GM19193 (cell line): ENCODE measurements around the gene COL24A1.
A peak's percentile ranks its signal among the peaks of the same experiment; 100 is the strongest.

ENCODE experiments used
- POLR2A ChIP-seq: IDR thresholded peaks from 4 replicates; pipeline ENCODE4 v1.6.1; 2011; ENCODE audit not compliant: insufficient read depth, insufficient read length; ENCODE audit errors: extremely low read depth

Gene COL24A1

GRCh38 chr1:85718678-85719340, 437.8 kb downstream of the COL24A1 start:
- TF ChIP-seq POLR2A: no peak

GRCh38 chr1:85708829-85709227, 447.7 kb downstream of the COL24A1 start:
- TF ChIP-seq POLR2A: no peak

- peak; percentile 75 for TF ChIP-seq POLR2A
These were observed 448.4 kb downstream of the COL24A1 start, which contains the start of gene ZNHIT6 for GRCh38 chr1:85707990-85708828. TSS of gene ZNHIT6 (minus strand) at chr1:85708433. CDS start at chr1:85708284, 149 bp downstream.

- TF ChIP-seq POLR2A: no peak
These were observed 449.1 kb downstream of the COL24A1 start for GRCh38 chr1:85707267-85707989.

- no peak for TF ChIP-seq POLR2A
These were observed 450.6 kb downstream of the COL24A1 start for GRCh38 chr1:85705940-85706339.

GRCh38 chr1:85700422-85700821, 456.1 kb downstream of the COL24A1 start:
- TF ChIP-seq POLR2A: no peak

GRCh38 chr1:85697895-85698294, 458.7 kb downstream of the COL24A1 start:
- TF ChIP-seq POLR2A: no peak

- TF ChIP-seq POLR2A: no peak
These were observed 463.8 kb downstream of the COL24A1 start for GRCh38 chr1:85692730-85693314.

GRCh38 chr1:85689775-85690404, 466.7 kb downstream of the COL24A1 start:
- TF ChIP-seq POLR2A: no peak

GRCh38 chr1:85683292-85684025, 473.1 kb downstream of the COL24A1 start:
- TF ChIP-seq POLR2A: no peak

GRCh38 chr1:85681087-85681486, 475.5 kb downstream of the COL24A1 start:
- TF ChIP-seq POLR2A: no peak
